NCI-H1930 (cell line): Measurements from ENCODE around the gene P4HA2.

Source experiments
- DNase-seq, 2 experiments: peaks; one replicate each; lab custom pipeline; 2025; lab: John Stamatoyannopoulos, UW

The P4HA2 gene

GRCh38 chr5:132264546-132265335, 37.1 kb upstream of the P4HA2 start:
- DNase-seq: no peak

GRCh38 chr5:132263548-132264261, 36.1 kb upstream of the P4HA2 start:
- DNase-seq: no peak

- no peak for DNase-seq
These were observed 35.4 kb upstream of the P4HA2 start for GRCh38 chr5:132262882-132263547.

GRCh38 chr5:132261881-132262845, 34.5 kb upstream of the P4HA2 start:
- DNase-seq: no peak

GRCh38 chr5:132260714-132261551, 33.3 kb upstream of the P4HA2 start:
- no peak for DNase-seq

- DNase-seq: no peak
These were observed 32.4 kb upstream of the P4HA2 start for GRCh38 chr5:132260051-132260450.

GRCh38 chr5:132259069-132259851, 31.6 kb upstream of the P4HA2 start:
- no peak for DNase-seq

- no peak for DNase-seq
These were observed 30.7 kb upstream of the P4HA2 start for GRCh38 chr5:132258102-132259068.

- no peak for DNase-seq
These were observed 29.8 kb upstream of the P4HA2 start, which contains the start of gene PDLIM4 for GRCh38 chr5:132257131-132258101. PDLIM4 (plus strand) TSS chr5:132257696; CDS start chr5:132257735, 39 bp downstream.

- DNase-seq: no peak
These were observed 29.1 kb upstream of the P4HA2 start for GRCh38 chr5:132256783-132257130.

- no peak for DNase-seq
These were observed 28.6 kb upstream of the P4HA2 start for GRCh38 chr5:132256086-132256782.

- DNase-seq: no peak
These were observed 26.8 kb upstream of the P4HA2 start for GRCh38 chr5:132254321-132254977.

- no peak for DNase-seq
These were observed 26.0 kb upstream of the P4HA2 start for GRCh38 chr5:132253452-132254320.

GRCh38 chr5:132253008-132253441, 25.4 kb upstream of the P4HA2 start:
- DNase-seq: no peak

GRCh38 chr5:132251220-132251725, 23.6 kb upstream of the P4HA2 start:
- no peak for DNase-seq
